NCI-H1436 (cell line): ENCODE measurements around the gene SLC22A1.
"Not testable (repeated sequence)": the region's sequence is repeated elsewhere in the genome, so short reads cannot be mapped to it uniquely, and the experiment has no call there.

Source experiments
- DNase-seq: peaks from one replicate; lab custom pipeline; 2025; lab: John Stamatoyannopoulos, UW

Gene SLC22A1

DNA sequence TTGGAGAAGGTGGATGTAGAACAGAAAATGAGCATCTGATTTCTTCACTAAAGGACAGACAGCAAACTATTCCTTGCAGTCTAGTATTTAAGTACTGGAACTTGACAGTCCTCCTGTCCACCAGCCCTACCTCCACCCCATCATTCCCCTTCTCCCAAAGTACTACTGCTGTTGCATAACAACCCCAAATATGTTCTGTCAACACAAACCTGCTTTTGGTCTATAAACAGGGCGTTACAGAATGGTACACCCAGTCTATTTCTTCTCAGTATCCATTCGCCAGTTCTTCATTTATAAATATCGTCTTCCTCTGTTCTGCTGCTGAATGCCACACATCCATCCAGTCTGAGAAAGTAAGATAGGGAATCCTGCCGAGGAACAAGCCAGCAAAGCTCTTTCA is 27.7 kb upstream of the SLC22A1 start:
- DNase-seq, result no peak

- no peak for DNase-seq
Observed at GRCh38 chr6:160095146-160095845, 26.3 kb upstream of the SLC22A1 start.

GRCh38 chr6:160101277-160102205 is 20.1 kb upstream of the SLC22A1 start:
- no peak for DNase-seq

DNA sequence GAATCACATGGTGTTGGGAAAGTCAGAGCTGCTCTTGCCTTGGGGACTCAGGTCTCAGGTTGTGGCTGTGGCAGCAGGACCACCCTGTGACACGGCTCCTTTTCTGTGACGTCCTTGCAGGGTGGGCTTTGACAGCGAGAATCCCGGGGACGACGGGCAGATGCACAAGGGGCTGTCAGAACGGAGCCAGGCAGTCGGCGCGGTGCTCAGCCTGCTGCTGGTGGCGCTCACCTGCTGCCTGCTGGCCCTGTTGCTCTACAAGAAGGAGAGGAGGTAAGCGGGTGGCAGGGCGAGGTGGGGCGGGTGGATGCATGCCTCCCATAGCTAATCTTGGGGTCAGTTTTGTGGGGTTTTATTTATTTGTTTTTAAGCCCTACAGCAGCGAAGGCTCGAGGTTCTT is 19.2 kb upstream of the SLC22A1 start:
- no peak for DNase-seq

GRCh38 chr6:160102956-160103824 is 18.4 kb upstream of the SLC22A1 start:
- DNase-seq, result no peak

DNA sequence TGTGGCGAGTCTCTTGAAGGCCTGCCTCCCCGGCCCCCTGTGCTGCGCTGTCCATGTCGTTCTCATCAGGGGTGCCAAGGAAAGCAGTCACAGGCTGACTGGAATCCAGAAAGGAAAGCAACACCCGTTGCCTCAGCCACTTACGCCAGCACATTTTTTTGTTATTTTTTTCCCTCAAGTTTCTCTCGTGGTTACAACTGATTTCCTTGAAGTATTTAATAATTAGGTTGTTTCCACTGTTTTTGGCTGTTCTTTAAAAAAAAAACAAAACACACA is 17.9 kb upstream of the SLC22A1 start:
- DNase-seq, result no peak

GRCh38 chr6:160104821-160105517 is 16.6 kb upstream of the SLC22A1 start:
- DNase-seq, result no peak

GRCh38 chr6:160106010-160106409 is 15.6 kb upstream of the SLC22A1 start:
- no peak for DNase-seq

- DNase-seq, result no peak
Observed at GRCh38 chr6:160106701-160107100, 14.9 kb upstream of the SLC22A1 start.

GRCh38 chr6:160108077-160108476 is 13.5 kb upstream of the SLC22A1 start:
- DNase-seq, result no peak

- DNase-seq, result no peak
Observed at GRCh38 chr6:160110586-160111123, 11.0 kb upstream of the SLC22A1 start.

DNA sequence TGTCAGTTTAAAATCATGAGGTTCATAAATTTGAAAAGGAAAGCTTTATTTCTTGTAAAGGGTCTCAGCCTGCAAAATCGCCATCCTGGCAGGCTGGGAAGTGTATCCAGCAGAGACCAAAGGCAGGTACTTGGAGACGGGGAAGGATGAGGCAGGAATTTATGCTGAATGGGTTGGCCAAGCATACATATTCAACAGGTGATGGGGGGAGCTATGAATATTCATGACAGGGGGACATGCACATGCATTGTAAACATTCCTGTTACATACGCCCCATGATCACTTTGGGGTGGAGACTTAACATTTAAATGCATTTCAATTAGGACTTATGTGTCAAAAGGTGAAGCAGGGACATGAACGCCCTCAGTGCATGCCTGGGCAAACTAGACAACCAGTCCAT is 9.8 kb upstream of the SLC22A1 start:
- no peak for DNase-seq

GRCh38 chr6:160112628-160113299 is 8.9 kb upstream of the SLC22A1 start:
- DNase-seq, result no peak

GRCh38 chr6:160114536-160114935 is 7.1 kb upstream of the SLC22A1 start:
- DNase-seq, result not testable (repeated sequence)

GRCh38 chr6:160115421-160115820 is 6.2 kb upstream of the SLC22A1 start:
- DNase-seq, result no peak

DNA sequence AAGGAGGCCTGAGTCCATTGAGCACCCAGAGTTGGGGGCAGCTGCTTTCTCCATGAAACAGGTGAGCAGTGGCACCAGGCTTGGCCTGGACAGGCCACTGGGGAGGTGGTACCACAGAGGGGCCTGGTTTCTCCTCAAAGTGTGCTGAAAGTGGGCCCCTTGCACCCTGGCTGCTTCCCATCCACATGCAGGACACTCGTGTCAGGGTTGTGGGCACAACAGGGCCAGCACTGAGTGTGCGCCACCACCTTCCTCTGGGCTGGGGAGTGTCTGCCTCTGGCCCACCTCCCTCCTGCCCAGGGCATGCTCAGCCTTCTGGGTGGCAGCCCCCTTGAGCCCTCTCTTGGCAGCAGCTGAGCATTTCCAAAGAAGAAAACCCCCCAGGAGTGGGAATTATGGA is 5.2 kb upstream of the SLC22A1 start:
- no peak for DNase-seq

DNA sequence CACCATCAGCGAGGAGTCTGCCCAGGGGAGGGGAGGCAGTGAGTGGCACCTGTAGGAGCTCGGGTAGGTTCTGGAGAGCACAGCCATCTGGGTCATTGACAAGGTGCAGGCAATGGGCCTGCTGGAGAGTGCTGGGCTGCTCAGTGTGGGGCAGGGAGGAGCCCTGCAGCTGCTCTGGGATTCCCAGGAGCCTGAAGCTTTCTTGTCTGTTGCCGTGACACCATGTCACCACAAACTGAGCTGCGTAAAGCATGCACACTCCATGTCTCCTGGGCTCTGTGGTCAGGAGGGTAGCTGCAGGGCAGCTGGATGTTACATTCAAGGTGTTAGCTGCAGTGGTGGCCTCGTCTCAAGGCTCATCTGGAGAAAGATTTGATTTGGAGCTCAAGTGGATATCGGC is 4.5 kb upstream of the SLC22A1 start:
- DNase-seq, result no peak

DNA sequence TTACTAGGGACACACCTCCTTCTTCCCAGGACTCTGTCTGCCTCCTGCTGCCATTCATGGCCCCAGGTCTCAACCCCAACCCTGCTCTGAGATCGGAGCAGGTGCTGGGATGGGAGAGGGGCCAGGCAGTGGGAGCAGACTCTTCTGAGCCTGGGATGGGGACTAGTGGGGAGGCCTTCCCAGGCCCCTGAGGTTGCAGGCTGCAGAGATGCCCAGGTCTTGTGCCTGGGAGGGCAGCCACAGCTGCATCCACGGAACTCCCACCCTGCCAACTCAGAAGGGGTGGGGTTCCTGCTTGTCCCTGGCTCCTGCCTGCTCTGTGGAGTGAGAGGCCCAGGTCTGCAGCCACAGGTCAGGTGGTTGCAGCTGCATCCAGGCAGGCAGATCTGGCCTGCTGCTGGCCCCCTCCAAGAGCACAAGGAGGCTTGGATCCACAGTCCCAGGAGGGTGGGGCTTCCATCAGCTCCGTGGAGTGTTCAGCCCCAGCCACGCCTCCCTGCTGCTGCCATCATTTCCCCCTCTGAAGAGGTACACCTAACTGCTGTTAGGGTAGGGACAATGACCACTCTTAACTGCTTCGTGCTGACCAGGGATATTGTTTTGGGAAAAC is 2.9 kb upstream of the SLC22A1 start:
- no peak for DNase-seq

DNA sequence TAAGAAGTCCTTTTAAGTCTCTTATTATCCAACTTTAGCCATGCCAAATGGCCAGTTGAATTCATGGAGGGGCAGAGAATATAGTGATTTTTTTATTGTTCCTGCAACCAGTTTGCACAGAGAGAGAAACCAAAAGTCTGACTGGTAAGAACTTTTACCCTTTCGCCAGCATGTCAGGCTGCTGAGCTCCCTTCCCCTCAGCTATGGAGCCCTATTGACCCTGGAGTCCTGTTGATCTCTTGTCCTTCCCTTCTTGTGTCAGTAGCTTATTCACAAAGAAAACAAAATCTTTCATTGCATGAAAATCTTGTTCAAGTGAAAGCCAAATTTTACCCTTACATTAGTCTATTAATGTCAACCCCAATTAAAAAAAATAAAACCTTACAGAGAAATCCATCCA is 1.5 kb upstream of the SLC22A1 start:
- DNase-seq, result no peak

- no peak for DNase-seq
Observed at GRCh38 chr6:160121981-160122380, 366 bp downstream of the SLC22A1 start.

DNA sequence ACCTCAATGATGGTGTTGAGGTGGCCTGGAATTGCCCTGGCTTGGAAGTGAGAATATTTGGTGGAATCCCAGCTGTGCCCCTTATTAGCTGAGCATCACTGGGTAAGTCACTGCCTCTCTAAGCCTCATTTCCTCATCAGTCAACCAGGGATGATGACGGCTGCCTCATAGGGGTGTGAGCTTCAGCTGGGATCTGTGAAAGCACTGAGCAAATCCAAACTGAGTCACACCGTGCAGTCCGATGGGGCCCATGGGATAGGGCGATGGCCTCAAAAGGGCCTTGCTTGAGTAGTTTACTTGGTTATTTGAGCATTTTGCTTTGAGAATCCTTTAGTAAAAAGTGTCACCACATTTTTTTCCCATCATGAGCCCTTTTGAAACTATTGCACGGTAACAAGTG is 1.1 kb downstream of the SLC22A1 start:
- DNase-seq, result no peak
